Activated naive CD4-positive, alpha-beta T cell treated with anti-CD3 and anti-CD28 coated beads, Interleukin-2, amount 50 U/mL, for 24 hours (primary cell): ENCODE data around the gene TULP4.
"Not testable (repeated sequence)": the region's sequence is repeated elsewhere in the genome, so short reads cannot be mapped to it uniquely, and the experiment has no call there.

Experiments
- H3K27ac Mint-ChIP-seq: one replicate; pipeline ENCODE4 v1.8.0; 2021; ENCODE audit warnings: mild to moderate bottlenecking, mixed read lengths
- H3K27me3 Mint-ChIP-seq: one replicate; pipeline ENCODE4 v1.8.0; 2021; ENCODE audit warnings: mixed read lengths
- H3K36me3 Mint-ChIP-seq: one replicate; pipeline ENCODE4 v1.8.0; 2021; ENCODE audit warnings: mixed read lengths
- H3K4me1 Mint-ChIP-seq: one replicate; pipeline ENCODE4 v1.8.0; 2021; ENCODE audit warnings: mixed read lengths
- H3K4me3 Mint-ChIP-seq: one replicate; pipeline ENCODE4 v1.8.0; 2021; ENCODE audit warnings: mild to moderate bottlenecking, mixed read lengths
- H3K9me3 Mint-ChIP-seq: one replicate; pipeline ENCODE4 v1.8.0; 2021; ENCODE audit warnings: mixed read lengths

TULP4 gene

GRCh38 chr6:158285656-158286021 lies 26.6 kb upstream of the TULP4 start:
- H3K4me3 Mint-ChIP-seq: no peak overlapping the region
- H3K27ac Mint-ChIP-seq: peak overlapping the region; percentile 18
- H3K36me3 Mint-ChIP-seq: peaks cover 3% of the 10 kb centered on the region
- no peaks in the 10 kb centered on the region for H3K27me3 Mint-ChIP-seq
- H3K9me3 Mint-ChIP-seq: no peaks in the 10 kb centered on the region
- H3K4me1 Mint-ChIP-seq: peaks cover 60% of the 10 kb centered on the region

- Mint-ChIP-seq H3K9me3 (no peaks in the 10 kb centered on the region), H3K4me1 (peaks cover 67% of the 10 kb centered on the region), H3K36me3 (peaks cover 3% of the 10 kb centered on the region), H3K4me3 (no peak overlapping the region), H3K27me3 (no peaks in the 10 kb centered on the region), H3K27ac (no peak overlapping the region)
These were observed 25.9 kb upstream of the TULP4 start for GRCh38 chr6:158286413-158286812.

- no peak overlapping the region for H3K4me3 Mint-ChIP-seq
- no peak overlapping the region for H3K27ac Mint-ChIP-seq
- peaks cover 3% of the 10 kb centered on the region for H3K36me3 Mint-ChIP-seq
- no peaks in the 10 kb centered on the region for H3K27me3 Mint-ChIP-seq
- H3K4me1 Mint-ChIP-seq: peaks cover 72% of the 10 kb centered on the region
- H3K9me3 Mint-ChIP-seq: no peaks in the 10 kb centered on the region
These were observed 25.2 kb upstream of the TULP4 start for GRCh38 chr6:158287047-158287446.

GRCh38 chr6:158290040-158290439 lies 22.2 kb upstream of the TULP4 start:
- Mint-ChIP-seq H3K27me3 (no peaks in the 10 kb centered on the region), H3K4me1 (peaks cover 63% of the 10 kb centered on the region), H3K4me3 (peak overlapping the region; percentile 81), H3K9me3 (no peaks in the 10 kb centered on the region), H3K27ac (peak overlapping the region; percentile 79), H3K36me3 (peaks cover 2% of the 10 kb centered on the region)

- Mint-ChIP-seq H3K4me1 (peaks cover 59% of the 10 kb centered on the region), H3K36me3 (peaks cover 4% of the 10 kb centered on the region), H3K27me3 (no peaks in the 10 kb centered on the region), H3K9me3 (no peaks in the 10 kb centered on the region), H3K27ac (peak overlapping the region; percentile 79), H3K4me3 (peak overlapping the region; percentile 81)
These were observed 21.6 kb upstream of the TULP4 start for GRCh38 chr6:158290659-158291058.

- peaks cover 8% of the 10 kb centered on the region for H3K9me3 Mint-ChIP-seq
- peaks cover 49% of the 10 kb centered on the region for H3K4me1 Mint-ChIP-seq
- peaks cover 12% of the 10 kb centered on the region for H3K36me3 Mint-ChIP-seq
- peak overlapping the region; percentile 70 for H3K27ac Mint-ChIP-seq
- no peaks in the 10 kb centered on the region for H3K27me3 Mint-ChIP-seq
- H3K4me3 Mint-ChIP-seq: no peak overlapping the region
These were observed 20.2 kb upstream of the TULP4 start for GRCh38 chr6:158292016-158292415.

- Mint-ChIP-seq H3K27ac (no peak overlapping the region), H3K36me3 (peaks cover 16% of the 10 kb centered on the region), H3K4me1 (peaks cover 43% of the 10 kb centered on the region), H3K4me3 (no peak overlapping the region), H3K9me3 (peaks cover 8% of the 10 kb centered on the region), H3K27me3 (no peaks in the 10 kb centered on the region)
These were observed 19.1 kb upstream of the TULP4 start for GRCh38 chr6:158293122-158293521.

GRCh38 chr6:158295976-158296853 lies 16.1 kb upstream of the TULP4 start:
- H3K27me3 Mint-ChIP-seq, H3K4me3 Mint-ChIP-seq: not testable (repeated sequence)
- Mint-ChIP-seq H3K27ac (peak overlapping the region; percentile 41), H3K9me3 (peaks cover 13% of the 10 kb centered on the region), H3K4me1 (peaks cover 28% of the 10 kb centered on the region), H3K36me3 (peaks cover 29% of the 10 kb centered on the region)

GRCh38 chr6:158296854-158297324 lies 15.4 kb upstream of the TULP4 start:
- Mint-ChIP-seq H3K9me3 (peaks cover 13% of the 10 kb centered on the region), H3K36me3 (peaks cover 29% of the 10 kb centered on the region), H3K4me1 (peaks cover 22% of the 10 kb centered on the region)
- H3K4me3 Mint-ChIP-seq, H3K27me3 Mint-ChIP-seq, H3K27ac Mint-ChIP-seq: not testable (repeated sequence)

GRCh38 chr6:158297657-158298056 lies 14.6 kb upstream of the TULP4 start:
- H3K27me3 Mint-ChIP-seq, H3K27ac Mint-ChIP-seq, H3K4me3 Mint-ChIP-seq: not testable (repeated sequence)
- peaks cover 13% of the 10 kb centered on the region for H3K9me3 Mint-ChIP-seq
- peaks cover 29% of the 10 kb centered on the region for H3K36me3 Mint-ChIP-seq
- H3K4me1 Mint-ChIP-seq: peaks cover 15% of the 10 kb centered on the region

GRCh38 chr6:158300306-158301143 lies 11.7 kb upstream of the TULP4 start:
- Mint-ChIP-seq H3K36me3 (peaks cover 31% of the 10 kb centered on the region), H3K9me3 (peaks cover 13% of the 10 kb centered on the region)
- not testable (repeated sequence) for H3K27ac Mint-ChIP-seq, H3K4me3 Mint-ChIP-seq, H3K4me1 Mint-ChIP-seq, H3K27me3 Mint-ChIP-seq

- H3K27ac Mint-ChIP-seq, H3K27me3 Mint-ChIP-seq, H3K9me3 Mint-ChIP-seq, H3K4me3 Mint-ChIP-seq, H3K4me1 Mint-ChIP-seq: not testable (repeated sequence)
- peaks cover 26% of the 10 kb centered on the region for H3K36me3 Mint-ChIP-seq
These were observed 10.7 kb upstream of the TULP4 start for GRCh38 chr6:158301561-158301960.

- not testable (repeated sequence) for H3K27me3 Mint-ChIP-seq
These were observed 10.0 kb upstream of the TULP4 start for GRCh38 chr6:158302195-158302796.

GRCh38 chr6:158303210-158303731 lies 9.0 kb upstream of the TULP4 start:
- Mint-ChIP-seq H3K4me3 (no peak overlapping the region), H3K27ac (no peak overlapping the region), H3K27me3 (no peaks in the 10 kb centered on the region), H3K36me3 (peaks cover 21% of the 10 kb centered on the region), H3K9me3 (peaks cover 5% of the 10 kb centered on the region), H3K4me1 (peaks cover 8% of the 10 kb centered on the region)

More at GRCh38 chr6:158302195-158302796, 10.0 kb upstream of the TULP4 start:
- H3K4me3 Mint-ChIP-seq, H3K9me3 Mint-ChIP-seq, H3K27ac Mint-ChIP-seq, H3K4me1 Mint-ChIP-seq: not testable (repeated sequence)
- peaks cover 24% of the 10 kb centered on the region for H3K36me3 Mint-ChIP-seq

- Mint-ChIP-seq H3K27me3 (no peaks in the 10 kb centered on the region), H3K27ac (no peak overlapping the region), H3K36me3 (peaks cover 16% of the 10 kb centered on the region), H3K4me3 (no peak overlapping the region), H3K9me3 (no peaks in the 10 kb centered on the region), H3K4me1 (peaks cover 8% of the 10 kb centered on the region)
These were observed 8.0 kb upstream of the TULP4 start for GRCh38 chr6:158304254-158304653.
